K562 (cell line): ENCODE results near the gene SEC11A. TPM values are rescaled to one million over a fixed set of nuclear protein-coding genes. Genes with fewer than 3 reads are reported as not detected.

Experiments
- ATF3 ChIP-seq, 2 experiments: fragments of 450-650 bp in 1 of 2; sonication (generic) in 1 of 2; formaldehyde crosslinking in 1 of 2; IDR thresholded peaks in 1 of 2; conservative IDR thresholded peaks in 1 of 2; 2 replicates each; pipeline versions ENCODE4 v1.6.1 to v1.8.1; 2016 to 2023; ENCODE audit warnings: mild to moderate bottlenecking in 2 of 2, moderate library complexity in 2 of 2, inconsistent platforms in 1 of 2, missing genetic modification reagents in 1 of 2
- DDX20 ChIP-seq: fragments of 450-650 bp; IDR thresholded peaks from 2 replicates; pipeline ENCODE4 v1.6.1; 2016; ENCODE audit warnings: missing genetic modification characterization, low read depth, mild to moderate bottlenecking, missing compliant biosample characterization, moderate library complexity
- E2F3 ChIP-seq: fragments of 250-450 bp; sonication (Bioruptor Pico); IDR thresholded peaks from 2 replicates; pipeline ENCODE4 v1.4.0; 2020; ENCODE audit warnings: mild to moderate bottlenecking
- E2F8 ChIP-seq: fragments of 450-650 bp; IDR thresholded peaks from 2 replicates; pipeline ENCODE4 v1.7.1; 2018; ENCODE audit warnings: mild to moderate bottlenecking, low read depth; ENCODE audit not compliant: partially characterized antibody
- FOXJ3 ChIP-seq: sonication (generic); formaldehyde crosslinking; IDR thresholded peaks from 2 replicates; pipeline ENCODE4 v1.4.0; 2020; ENCODE audit warnings: mild to moderate bottlenecking, missing genetic modification reagents
- GATAD2B ChIP-seq: fragments of 450-650 bp; IDR thresholded peaks from 2 replicates; pipeline ENCODE4 v1.6.1; 2017; ENCODE audit warnings: mild to moderate bottlenecking, borderline replicate concordance
- HDAC1 ChIP-seq, 2 experiments: fragments of 450-650 bp; IDR thresholded peaks; 2 replicates each; pipeline ENCODE4 v1.6.1; 2016 to 2017; ENCODE audit warnings: inconsistent platforms in 1 of 2, mild to moderate bottlenecking in 1 of 2, moderate library complexity in 1 of 2
- POLR2AphosphoS2 ChIP-seq: IDR thresholded peaks from 2 replicates; pipeline ENCODE4 v1.6.1; 2012; ENCODE audit warnings: low read length, improper control_type of control experiment
- RB1 ChIP-seq: fragments of 450-650 bp; IDR thresholded peaks from 2 replicates; pipeline ENCODE4 v1.6.1; 2017; ENCODE audit warnings: low read depth, mild to moderate bottlenecking
- RBM34 ChIP-seq: fragments of 200-400 bp; formaldehyde crosslinking; IDR thresholded peaks from 2 replicates; pipeline ENCODE4 v1.6.1; 2018; ENCODE audit warnings: low read length, borderline replicate concordance; ENCODE audit not compliant: insufficient read depth
- RHOXF2B ChIP-seq: fragments of 250-450 bp; sonication (Bioruptor Pico); conservative IDR thresholded peaks from 2 replicates; pipeline ENCODE4 v1.5.1; 2021
- SIN3B ChIP-seq: fragments of 450-650 bp; IDR thresholded peaks from 2 replicates; pipeline ENCODE4 v1.6.1; 2017; ENCODE audit warnings: low read depth, mild to moderate bottlenecking, moderate library complexity
- SMARCE1 ChIP-seq: fragments of 450-650 bp; IDR thresholded peaks from 2 replicates; pipeline ENCODE4 v1.7.1; 2016; ENCODE audit warnings: mild to moderate bottlenecking
- SREBF1 ChIP-seq: fragments of 150-350 bp; IDR thresholded peaks from 2 replicates; pipeline ENCODE4 v1.6.1; 2014; ENCODE audit warnings: antibody characterized with exemption, low read depth, low read length, borderline replicate concordance
- TARDBP ChIP-seq: fragments of 450-650 bp; IDR thresholded peaks from 2 replicates; pipeline ENCODE4 v1.6.1; 2016
- TBL1XR1 ChIP-seq, 2 experiments: IDR thresholded peaks; 2 replicates each; pipeline ENCODE4 v1.6.1; 2012; ENCODE audit warnings: improper control_type of control experiment in 2 of 2, low read length in 2 of 2, mild to moderate bottlenecking in 1 of 2
- THRB ChIP-seq: fragments of 450-650 bp; formaldehyde crosslinking; conservative IDR thresholded peaks from 2 replicates; pipeline ENCODE4 v1.4.0; 2022; ENCODE audit warnings: mild to moderate bottlenecking, missing genetic modification characterization
- TSHZ1 ChIP-seq: fragments of 250-450 bp; sonication (Bioruptor Pico); IDR thresholded peaks from 2 replicates; pipeline ENCODE4 v1.4.0; 2020; ENCODE audit warnings: mild to moderate bottlenecking, moderate library complexity
- ZNF347 ChIP-seq: fragments of 450-650 bp; formaldehyde crosslinking; IDR thresholded peaks from 2 replicates; pipeline ENCODE4 v1.4.0; 2020; ENCODE audit warnings: low read depth, mild to moderate bottlenecking, moderate library complexity
- ZSCAN32 ChIP-seq: fragments of 450-650 bp; formaldehyde crosslinking; IDR thresholded peaks from 2 replicates; pipeline ENCODE4 v1.4.0; 2020; ENCODE audit warnings: mild to moderate bottlenecking, moderate library complexity
- polyA plus RNA-seq, 8 experiments: library from polyadenylated mRNA; depleted of rRNA in 4 of 8; stranded (reverse) in 5 of 8; unstranded in 3 of 8; fragments of >200 nt; fragmentation: Nextera tagmentation in 2 of 8; fragmentation: Illumina TruSeq in 1 of 8; extraction: Ambion mirVana in 2 of 8; extraction: Trizol in 1 of 8; gene quantifications; 2 replicates each; pipeline versions ENCODE4 v1.2.1 to v1.2.3, GENCODE V29; 2011 to 2014; ENCODE audit warnings: inconsistent platforms in 1 of 8, missing spikeins in 1 of 8
- total RNA-seq, 7 experiments: library from RNA; depleted of rRNA in 6 of 7; stranded (reverse); fragments of >200 nt in 6 of 7; fragmentation: Illumina TruSeq in 2 of 7; extraction: Trizol in 2 of 7; gene quantifications; 2 replicates each; pipeline versions ENCODE4 v1.2.1 to v1.2.3, GENCODE V29; 2011 to 2021; ENCODE audit warnings: low replicate concordance in 1 of 7

Gene SEC11A
- total and polyA plus RNA-seq, 9 of the 15 experiments (the other 6 are each of a cell fraction or from before 2014, with no cell fraction given): 175 to 310 (median 229) TPM

GRCh38 chr15:84747416-84748273 lies 31.7 kb upstream of the SEC11A start (continued):
- TF ChIP-seq SIN3B (no peak), E2F3 (no peak), ZNF347 (CRISPR knock-in tag) (no peak), HDAC1 (IDR thresholded peaks at IDR 0.05) (no peak; a peak in 1 of 4 replicates), E2F8 (no peak), GATAD2B (no peak), RHOXF2B (no peak), DDX20 (tag) (no peak), ZSCAN32 (CRISPR knock-in tag) (no peak), TBL1XR1 (IDR thresholded peaks at IDR 0.05; ENCODE audit: low read length in 2 of 2) (no peak), POLR2AphosphoS2 (no peak), TARDBP (no peak), ATF3 (IDR thresholded peaks at IDR 0.05) (no peak), ATF3 (CRISPR knock-in tag; conservative IDR thresholded peaks at IDR 0.05) (no peak), SMARCE1 (peak; percentile 54; the same call in 1 of the 2 replicates), TSHZ1 (CRISPR knock-in tag) (no peak), FOXJ3 (no peak), RB1 (no peak), RBM34 (no peak), SREBF1 (no peak), THRB (CRISPR knock-in tag) (no peak)
